Left cardiac atrium (tissue), 4 donors: ENCODE measurements around the gene TBX5. TPM values are rescaled to one million over a fixed set of nuclear protein-coding genes. Genes with fewer than 3 reads are reported as not detected.

Experiments
- ATAC-seq, 2 donors: fragments of 200-7000 bp; cut with Tn5 transposase; one replicate each; pipeline ENCODE4 v1.9.1; 2020; ENCODE audit warnings: mild to moderate bottlenecking in 2 of 2, moderate library complexity in 2 of 2
- DNase-seq: peaks from one replicate; pipeline ENCODE4 v3.0.0-alpha.2; 2020
- intact Hi-C, 2 donors: fragments of 100-400 bp; cut with DNase I; formaldehyde crosslinking; loops; one replicate each; pipeline versions ENCODE4 v1.14.1 to v1.15.1; 2022 to 2023
- long read RNA-seq: library from polyadenylated mRNA; unstranded; transcript quantifications from one replicate; pipeline ENCODE4 v2.0.0, GENCODE V29; 2021
- total RNA-seq, 2 donors: library from RNA; stranded (reverse); fragmentation: NEBNext Ultra II Directional; extraction: Animal tissue kit (Norgen Biotek cat#: 25700); gene quantifications; one replicate each; pipeline ENCODE4 v1.2.1, GENCODE V29; 2021
- donor health status: DM: no; HTN: yes; CAD: no.
- donor health status: DM: no; HTN: yes; CAD: no; lungs with severe emphysema.
- donor health status: DM: yes; HTN: yes; CAD: no.
- donor health status: Dilated cardiomyopathy.

TBX5 gene
- total RNA-seq: 100 to 1,000 TPM; 116 to 236 TPM
- long read RNA-seq, transcript TBX5-203 (9 exons, 2,203 nt): major isoform, 5 of 66 reads
- long read RNA-seq, partial matches to known transcripts: 11 of 66 reads
- long read RNA-seq, other reads (novel, unspliced or antisense): 50 of 66 reads

DNA sequence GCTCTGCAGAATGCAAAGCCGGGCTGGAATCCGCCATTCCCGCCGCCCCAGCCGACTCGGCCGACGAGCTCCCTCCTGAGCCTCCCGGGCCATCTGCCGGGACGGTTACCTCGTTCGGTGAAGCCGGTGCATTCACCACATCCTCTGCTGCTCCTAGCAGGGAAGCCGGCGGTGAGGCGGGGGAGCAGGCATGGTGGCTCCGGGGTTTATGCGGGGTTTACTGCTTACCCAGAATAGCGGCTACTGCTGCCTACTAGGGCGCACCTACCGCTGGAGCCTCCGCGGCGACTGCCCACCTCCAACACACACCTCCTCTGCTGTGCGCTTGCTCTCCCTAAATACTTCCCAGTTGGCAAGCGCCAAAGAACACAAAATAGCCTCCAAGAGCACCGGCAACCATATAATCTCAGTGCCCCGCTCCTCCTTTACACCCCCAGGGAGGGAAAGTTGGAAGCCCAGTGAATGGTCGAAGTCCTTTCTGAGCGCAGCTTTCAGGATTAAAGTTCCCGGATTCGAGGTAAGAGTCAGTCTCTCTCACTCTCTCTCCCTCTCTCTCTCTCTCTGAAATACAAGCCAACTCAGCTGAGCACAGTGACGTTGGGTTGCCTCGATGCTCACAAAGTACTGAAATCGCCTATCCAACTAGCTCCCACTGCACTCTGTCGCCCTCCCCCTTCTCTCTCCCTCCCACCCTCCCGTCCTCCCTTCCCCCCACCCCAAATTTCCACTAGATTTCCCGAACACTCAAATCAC lies at the start of gene TBX5:
Gene TBX5 (minus strand): TSS at position 626 of the 753 bp plus-strand sequence. CDS start 2,246 bp downstream, outside the sequence.
- DNase-seq: no peak

DNA sequence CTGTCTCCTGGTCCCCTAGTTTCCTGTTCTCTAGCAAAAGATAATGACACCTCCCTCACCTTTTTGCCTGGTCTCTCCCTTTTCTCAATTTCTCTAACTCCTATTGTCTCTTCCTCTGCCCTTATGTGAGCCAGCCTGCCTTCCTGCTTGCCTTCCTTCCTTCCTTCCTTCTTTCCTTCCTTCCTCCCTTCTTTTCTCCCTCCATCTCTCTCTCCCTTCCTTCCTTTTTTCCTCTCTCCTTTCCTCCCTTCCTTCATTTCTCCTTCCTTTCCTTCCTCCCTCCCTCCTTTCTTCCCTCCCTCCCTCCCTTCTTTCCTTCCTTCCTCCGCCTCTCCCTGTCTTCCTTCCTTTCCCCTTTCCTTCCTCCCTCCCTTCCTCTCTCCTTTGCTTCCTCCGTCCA lies 45.7 kb upstream of the TBX5 start:
- intact Hi-C loops: no loop called here
- no peak for DNase-seq
- no peak for ATAC-seq

More for the DNA sequence above, at the start of gene TBX5:
- intact Hi-C loops: loop anchor here (5.0 to 10.0 kb wide), 2 partner anchors 37 to 69 kb away; no protein-coding TSS in a partner anchor
- peak; percentile 23 to 24 for ATAC-seq

- peak; percentile 41 for DNase-seq
- peak; percentile 56 to 68 for ATAC-seq
- intact Hi-C loops: no loop called here
Observed at GRCh38 chr12:114450515-114451300, 44.8 kb upstream of the TBX5 start.

DNA sequence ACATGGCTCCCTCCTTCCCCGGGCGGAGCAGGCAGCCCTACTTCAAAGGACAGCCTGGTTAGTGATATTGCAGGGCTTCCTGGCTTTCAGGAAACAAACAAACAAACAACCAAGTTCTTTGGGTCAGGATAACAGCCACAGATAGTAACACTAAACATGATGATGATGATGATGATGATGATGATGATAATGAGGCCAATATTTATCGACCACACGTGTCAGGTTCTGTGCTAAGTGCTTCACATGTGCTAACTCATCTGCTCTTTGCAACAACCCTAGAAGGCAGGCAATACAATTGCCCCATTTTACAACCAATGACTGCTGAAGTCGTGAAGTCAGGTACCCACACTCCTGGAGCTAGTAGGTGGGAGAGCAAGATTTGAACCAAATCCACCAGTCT lies 44.1 kb upstream of the TBX5 start:
- ATAC-seq (no peak), DNase-seq (no peak)
- intact Hi-C loops: no loop called here

GRCh38 chr12:114448618-114448933 lies 42.6 kb upstream of the TBX5 start:
- intact Hi-C loops: loop anchor here in 1 of 2 donors (5.0 kb wide), 1 partner anchor 46 kb away; no protein-coding TSS in a partner anchor
- ATAC-seq: peak; percentile 70 to 76
- DNase-seq: peak; percentile 74

GRCh38 chr12:114447799-114448617 lies 42.1 kb upstream of the TBX5 start:
- no peak for DNase-seq
- intact Hi-C loops: loop anchor here in 1 of 2 donors (5.0 kb wide), 1 partner anchor 46 kb away; no protein-coding TSS in a partner anchor
- no peak for ATAC-seq

GRCh38 chr12:114447274-114447716 lies 41.4 kb upstream of the TBX5 start:
- ATAC-seq (peak; percentile 13 to 20), DNase-seq (peak; percentile 47)
- intact Hi-C loops: loop anchor here in 1 of 2 donors (5.0 kb wide), 1 partner anchor 45 kb away; no protein-coding TSS in a partner anchor

DNA sequence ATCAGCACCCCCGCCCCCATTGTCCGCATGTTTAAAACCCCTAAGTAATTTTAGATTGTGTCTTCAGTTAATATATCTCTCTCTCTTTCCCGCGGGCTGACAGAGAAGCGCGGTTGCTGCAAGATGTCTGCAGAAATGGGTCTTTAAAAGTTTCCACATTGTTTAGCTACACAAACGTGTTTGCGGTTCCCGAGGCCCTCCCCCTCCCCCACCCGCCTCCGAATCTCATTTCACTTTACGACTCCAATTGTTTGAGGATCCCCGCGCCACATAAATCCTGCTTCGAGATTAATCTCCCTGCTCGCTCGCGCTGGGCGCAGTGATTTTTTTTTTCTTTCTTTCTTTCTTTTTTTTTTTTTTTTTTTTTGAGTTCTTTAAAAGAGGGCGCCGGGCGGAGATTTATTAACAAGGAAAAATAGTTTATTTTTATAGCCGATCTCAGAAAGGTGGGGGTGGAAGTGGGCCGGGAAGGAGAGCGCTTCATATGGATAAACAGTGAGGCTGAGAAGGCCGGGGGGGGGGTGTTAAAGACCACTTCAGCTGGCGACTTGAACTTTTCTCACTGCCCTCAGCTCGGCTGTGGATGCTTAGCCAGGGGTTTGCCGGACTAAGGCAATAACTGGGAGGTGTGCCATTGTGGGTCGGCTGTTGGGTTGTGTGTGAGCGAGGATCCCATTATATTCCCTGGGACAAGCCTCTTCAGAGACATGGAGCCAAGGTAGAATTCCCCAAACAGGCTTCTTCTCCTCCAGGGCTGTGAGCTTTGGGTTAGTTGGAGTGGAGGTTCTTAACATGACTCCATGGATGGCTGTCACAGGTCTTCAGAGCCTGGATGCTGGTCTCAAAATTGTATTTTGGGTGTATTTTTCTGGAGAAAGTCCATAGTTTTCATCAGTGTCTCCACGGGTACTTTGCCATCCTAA lies 39.7 kb upstream of the TBX5 start:
- DNase-seq: no peak
- intact Hi-C loops: loop anchor here in 1 of 2 donors (5.0 kb wide), 1 partner anchor 43 kb away; no protein-coding TSS in a partner anchor
- no peak for ATAC-seq

- ATAC-seq (no peak), DNase-seq (no peak)
- intact Hi-C loops: loop anchor here (5.0 kb wide), 2 partner anchors 37 to 42 kb away; partner anchors contain the start of gene TBX5 (in 1 of the 2)
Observed at GRCh38 chr12:114444422-114445279, 38.7 kb upstream of the TBX5 start.

DNA sequence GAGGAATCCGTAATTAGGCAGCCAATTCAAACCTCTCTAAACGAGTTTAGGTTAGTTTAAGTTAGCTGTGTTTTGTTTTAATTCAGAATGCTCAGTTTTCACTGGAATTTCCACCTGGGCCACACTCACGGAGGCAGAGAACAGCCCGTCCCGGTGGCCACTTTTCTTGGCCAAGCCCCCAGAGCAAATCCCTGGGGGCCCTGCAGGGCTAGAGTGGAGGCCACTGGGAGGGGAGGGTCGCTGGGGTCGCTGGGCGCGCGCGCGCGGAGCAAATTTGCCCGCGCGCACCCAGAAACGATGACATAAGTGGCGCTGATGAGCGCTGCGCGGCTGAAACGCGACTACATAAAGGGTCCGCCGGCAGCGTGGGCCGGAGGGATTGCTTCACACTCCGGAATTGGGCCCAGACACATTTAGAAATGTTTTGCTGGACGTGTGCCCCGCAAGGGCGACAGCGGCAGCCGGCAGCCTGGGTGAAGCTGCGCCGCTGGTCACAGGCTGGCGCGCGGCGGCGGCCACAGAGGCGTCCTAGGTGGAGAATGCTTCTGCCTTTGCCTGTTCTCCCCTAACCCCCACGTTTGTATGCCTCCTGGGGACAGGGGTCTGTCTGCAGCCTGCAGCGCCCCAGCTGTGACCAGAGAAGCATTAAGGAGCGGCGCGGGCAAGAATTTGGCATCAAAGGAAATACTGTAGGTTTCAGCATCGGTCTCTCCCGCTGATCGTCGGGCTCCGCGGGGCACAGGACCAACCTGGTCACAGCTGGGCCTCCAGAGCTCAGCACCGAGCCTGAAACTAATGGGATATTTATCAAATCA lies 37.9 kb upstream of the TBX5 start:
- intact Hi-C loops: loop anchor here in 1 of 2 donors (5.0 kb wide), 1 partner anchor 37 kb away; the partner anchor contains the start of gene TBX5
- DNase-seq: peak; percentile 63
- peak; percentile 30 to 45 for ATAC-seq

- intact Hi-C loops: loop anchor here in 1 of 2 donors (5.0 kb wide), 1 partner anchor 35 kb away; the partner anchor contains the start of gene TBX5
- no peak for DNase-seq
- ATAC-seq: no peak
Observed at GRCh38 chr12:114442578-114442977, 36.6 kb upstream of the TBX5 start.

DNA sequence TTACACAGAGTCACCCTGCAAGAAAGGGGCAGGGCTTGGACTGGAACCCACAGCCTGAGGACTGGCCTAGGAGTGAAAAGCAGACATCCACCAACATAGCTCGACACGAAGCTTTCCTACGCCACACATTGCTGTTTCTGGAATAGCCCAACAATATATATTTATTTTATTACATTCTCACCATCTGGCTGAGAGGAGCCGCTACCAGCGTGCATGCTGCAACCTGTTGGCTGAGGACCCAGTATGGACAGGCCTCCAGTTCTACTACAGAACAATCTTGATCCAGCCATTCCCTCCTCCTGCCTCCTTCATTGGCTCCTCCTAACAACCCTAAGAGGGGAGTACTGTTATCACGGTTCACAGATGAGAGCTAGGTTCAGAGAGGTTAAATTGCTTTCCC lies 35.6 kb upstream of the TBX5 start:
- intact Hi-C loops: loop anchor here in 1 of 2 donors (5.0 kb wide), 1 partner anchor 34 kb away; the partner anchor contains the start of gene TBX5
- DNase-seq (no peak), ATAC-seq (no peak)

- no peak for ATAC-seq
- DNase-seq: no peak
- intact Hi-C loops: loop anchor here in 1 of 2 donors (5.0 kb wide), 1 partner anchor 34 kb away; the partner anchor contains the start of gene TBX5
Observed at GRCh38 chr12:114441039-114441383, 35.1 kb upstream of the TBX5 start.

DNA sequence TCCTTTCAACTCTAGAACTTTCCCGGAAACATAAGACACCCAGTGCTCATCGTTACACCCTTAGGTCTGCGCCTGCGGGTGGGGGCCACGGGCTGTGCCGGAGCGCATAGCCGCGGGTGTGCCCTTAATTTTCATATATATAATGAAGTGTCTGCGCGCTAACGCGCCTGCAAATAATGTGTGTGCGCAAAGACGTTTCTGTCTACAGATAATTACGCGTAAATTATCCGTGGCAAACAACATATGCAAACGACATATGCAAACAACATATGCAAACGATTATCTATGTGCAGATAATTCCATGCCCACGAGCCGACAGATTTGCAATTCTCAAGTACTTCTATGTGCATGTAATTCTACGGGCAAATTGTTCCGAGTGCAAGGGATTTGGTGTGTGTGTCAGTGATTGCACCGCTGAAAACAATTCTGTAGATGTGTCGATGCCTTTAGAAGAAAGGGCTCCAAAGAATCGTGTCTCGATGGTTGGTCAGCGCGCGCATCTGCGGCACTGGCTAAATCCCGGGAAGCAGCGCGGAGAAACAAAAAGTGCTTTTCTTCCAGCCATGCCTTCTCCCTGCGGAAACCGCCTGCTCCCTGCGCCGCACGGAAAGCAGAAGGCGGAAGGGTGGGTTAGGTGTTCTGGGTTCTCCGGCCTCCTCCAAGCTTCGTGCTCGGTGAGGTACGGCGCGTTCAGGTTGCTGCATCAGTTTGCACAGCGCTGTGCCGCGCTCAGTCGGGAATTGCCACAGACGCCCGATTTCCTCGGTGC lies 34.5 kb upstream of the TBX5 start:
- intact Hi-C loops: loop anchor here in 1 of 2 donors (5.0 kb wide), 1 partner anchor 33 kb away; the partner anchor contains the start of gene TBX5
- no peak for ATAC-seq
- no peak for DNase-seq

DNA sequence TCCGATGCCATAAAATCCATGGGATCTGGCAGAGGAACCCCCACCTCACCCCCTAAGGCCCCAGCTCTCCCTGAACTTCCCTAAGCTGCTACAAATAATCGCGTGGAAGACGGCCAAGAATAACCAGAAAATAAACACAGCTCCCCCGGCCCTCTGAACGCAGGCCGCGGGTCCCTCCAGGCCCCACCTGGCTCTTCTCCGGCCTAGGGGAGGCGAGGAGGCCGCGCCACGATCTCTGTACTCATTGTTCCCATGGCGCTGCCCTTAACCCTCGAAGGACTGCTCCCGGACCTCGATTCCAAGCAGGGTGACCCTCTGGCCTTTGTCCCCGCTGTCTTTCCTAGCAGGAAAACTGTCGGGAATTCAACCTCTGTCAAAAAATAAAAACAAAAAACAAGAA lies 33.9 kb upstream of the TBX5 start:
- DNase-seq: no peak
- ATAC-seq: no peak
- intact Hi-C loops: loop anchor here in 1 of 2 donors (5.0 kb wide), 1 partner anchor 33 kb away; the partner anchor contains the start of gene TBX5
